GM19099 (cell line): ENCODE data around the gene PHF21A.

ENCODE experiments used
- POLR2A ChIP-seq: IDR thresholded peaks from 3 replicates; pipeline ENCODE4 v1.6.1; 2011; ENCODE audit warnings: low read depth; ENCODE audit not compliant: insufficient read length; ENCODE audit errors: extremely low read depth

PHF21A gene

GRCh38 chr11:45921561-45922424, 199.5 kb downstream of the PHF21A start:
- TF ChIP-seq POLR2A: no peak

GRCh38 chr11:45920531-45921477, 200.4 kb downstream of the PHF21A start:
- no peak for TF ChIP-seq POLR2A

GRCh38 chr11:45919806-45920530, 201.3 kb downstream of the PHF21A start:
- TF ChIP-seq POLR2A: no peak

GRCh38 chr11:45918962-45919675, 202.1 kb downstream of the PHF21A start:
- no peak for TF ChIP-seq POLR2A

GRCh38 chr11:45918331-45918941, 202.8 kb downstream of the PHF21A start:
- TF ChIP-seq POLR2A: peak; percentile 44

- peak; percentile 89 for TF ChIP-seq POLR2A
Measured at GRCh38 chr11:45917623-45918330, 203.5 kb downstream of the PHF21A start, which contains the start of gene PEX16. TSS of gene PEX16 (minus strand) at chr11:45917877. CDS start at chr11:45917811, 66 bp downstream.

- TF ChIP-seq POLR2A: no peak
Measured at GRCh38 chr11:45917286-45917622, 204.0 kb downstream of the PHF21A start.

- TF ChIP-seq POLR2A: no peak
Measured at GRCh38 chr11:45915446-45915845, 205.8 kb downstream of the PHF21A start.

GRCh38 chr11:45913942-45914635, 207.2 kb downstream of the PHF21A start:
- TF ChIP-seq POLR2A: no peak

GRCh38 chr11:45913514-45913913, 207.7 kb downstream of the PHF21A start:
- no peak for TF ChIP-seq POLR2A

GRCh38 chr11:45910623-45911022, 210.6 kb downstream of the PHF21A start:
- TF ChIP-seq POLR2A: no peak

GRCh38 chr11:45909594-45910475, 211.4 kb downstream of the PHF21A start:
- no peak for TF ChIP-seq POLR2A

- TF ChIP-seq POLR2A: no peak
Measured at GRCh38 chr11:45907911-45908370, 213.3 kb downstream of the PHF21A start.
